Sigmoid colon (tissue), 4 donors: ENCODE results near the gene GRM7.

Experiments
- EP300 ChIP-seq, 4 donors: sonication (generic); formaldehyde crosslinking; IDR thresholded peaks; one replicate each; pipeline ENCODE4 v1.6.1; 2017; ENCODE audit warnings: antibody characterized with exemption in 4 of 4
- POLR2A ChIP-seq, 2 donors: fragments of 450-650 bp; IDR thresholded peaks; one replicate each; pipeline ENCODE4 v1.6.1; 2016; ENCODE audit warnings: antibody characterized with exemption in 2 of 2, mild to moderate bottlenecking in 2 of 2, moderate library complexity in 2 of 2
- POLR2AphosphoS5 ChIP-seq, 4 donors: sonication (generic); formaldehyde crosslinking; IDR thresholded peaks; one replicate each; pipeline ENCODE4 v1.6.1; 2017; ENCODE audit warnings: antibody characterized with exemption in 4 of 4
- TF ChIP-seq, protein P1 (sequence below), 4 experiments: fragments of 450-650 bp in 3 of 4; fragments of 200-600 bp in 1 of 4; IDR thresholded peaks; one replicate each; pipeline ENCODE4 v1.5.1; 2016 to 2019; ENCODE audit warnings: antibody characterized with exemption in 4 of 4, mild to moderate bottlenecking in 3 of 4, moderate library complexity in 2 of 4

GRCh38 chr3:7144697-7145308, 283.9 kb downstream of the GRM7 start:
- TF ChIP-seq, protein P1, sequence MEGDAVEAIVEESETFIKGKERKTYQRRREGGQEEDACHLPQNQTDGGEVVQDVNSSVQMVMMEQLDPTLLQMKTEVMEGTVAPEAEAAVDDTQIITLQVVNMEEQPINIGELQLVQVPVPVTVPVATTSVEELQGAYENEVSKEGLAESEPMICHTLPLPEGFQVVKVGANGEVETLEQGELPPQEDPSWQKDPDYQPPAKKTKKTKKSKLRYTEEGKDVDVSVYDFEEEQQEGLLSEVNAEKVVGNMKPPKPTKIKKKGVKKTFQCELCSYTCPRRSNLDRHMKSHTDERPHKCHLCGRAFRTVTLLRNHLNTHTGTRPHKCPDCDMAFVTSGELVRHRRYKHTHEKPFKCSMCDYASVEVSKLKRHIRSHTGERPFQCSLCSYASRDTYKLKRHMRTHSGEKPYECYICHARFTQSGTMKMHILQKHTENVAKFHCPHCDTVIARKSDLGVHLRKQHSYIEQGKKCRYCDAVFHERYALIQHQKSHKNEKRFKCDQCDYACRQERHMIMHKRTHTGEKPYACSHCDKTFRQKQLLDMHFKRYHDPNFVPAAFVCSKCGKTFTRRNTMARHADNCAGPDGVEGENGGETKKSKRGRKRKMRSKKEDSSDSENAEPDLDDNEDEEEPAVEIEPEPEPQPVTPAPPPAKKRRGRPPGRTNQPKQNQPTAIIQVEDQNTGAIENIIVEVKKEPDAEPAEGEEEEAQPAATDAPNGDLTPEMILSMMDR (IDR thresholded peaks at IDR 0.05), result no peak
- no peak for TF ChIP-seq POLR2AphosphoS5 (IDR thresholded peaks at IDR 0.05)
- TF ChIP-seq POLR2A (IDR thresholded peaks at IDR 0.05), result no peak
- no peak for TF ChIP-seq EP300 (IDR thresholded peaks at IDR 0.05)
